WERI-Rb-1 (cell line): ENCODE results near the gene BFSP2.

ENCODE experiments used
- DNase-seq: peaks from one replicate; pipeline ENCODE4 v3.0.0-alpha.2; 2020
- H3K27ac ChIP-seq: fragments of 250-450 bp; sonication (Bioruptor Pico); 2 replicates; pipeline ENCODE4 v1.5.1; 2020; ENCODE audit warnings: mild to moderate bottlenecking, moderate library complexity
- H3K27me3 ChIP-seq: fragments of 250-450 bp; sonication (Bioruptor Pico); 2 replicates; pipeline ENCODE4 v1.5.1; 2021; ENCODE audit warnings: mild to moderate bottlenecking, low read depth, moderate library complexity; ENCODE audit not compliant: insufficient read depth, severe bottlenecking
- H3K36me3 ChIP-seq: fragments of 250-450 bp; sonication (Bioruptor Pico); 2 replicates; pipeline ENCODE4 v1.5.1; 2020; ENCODE audit warnings: mild to moderate bottlenecking, moderate library complexity
- H3K4me3 ChIP-seq: 2 replicates; pipeline ENCODE4 v1.5.1; 2011; ENCODE audit warnings: low read depth, mild to moderate bottlenecking, control low read depth, low read length
- H3K9me3 ChIP-seq: fragments of 250-450 bp; sonication (Bioruptor Pico); 2 replicates; pipeline ENCODE4 v1.5.1; 2021; ENCODE audit warnings: mild to moderate bottlenecking, moderate library complexity; ENCODE audit not compliant: severe bottlenecking
- CTCF ChIP-seq: IDR thresholded peaks from 2 replicates; pipeline ENCODE4 v1.5.1; 2011; ENCODE audit warnings: low read depth, mild to moderate bottlenecking, control low read depth, inconsistent platforms, low read length

BFSP2 gene

GRCh38 chr3:133447750-133448477, 48.1 kb downstream of the BFSP2 start:
- Histone ChIP-seq H3K9me3 (no peaks in the 10 kb centered on the region), H3K36me3 (no peaks in the 10 kb centered on the region), H3K27ac (no peak overlapping the region), H3K4me3 (no peak overlapping the region), H3K27me3 (no peaks in the 10 kb centered on the region)
- no peak for DNase-seq
- no peak for TF ChIP-seq CTCF

GRCh38 chr3:133448478-133449122, 48.7 kb downstream of the BFSP2 start:
- H3K36me3 ChIP-seq: no peaks in the 10 kb centered on the region
- H3K27me3 ChIP-seq: no peaks in the 10 kb centered on the region
- no peaks in the 10 kb centered on the region for H3K9me3 ChIP-seq
- no peak overlapping the region for H3K27ac ChIP-seq
- no peak for DNase-seq
- TF ChIP-seq CTCF: no peak
- H3K4me3 ChIP-seq: no peak overlapping the region

- Histone ChIP-seq H3K36me3 (no peaks in the 10 kb centered on the region), H3K9me3 (no peaks in the 10 kb centered on the region), H3K27ac (no peak overlapping the region), H3K4me3 (no peak overlapping the region), H3K27me3 (no peaks in the 10 kb centered on the region)
- TF ChIP-seq CTCF: no peak
- no peak for DNase-seq
These were observed 51.5 kb downstream of the BFSP2 start for GRCh38 chr3:133451309-133451708.

- no peak for TF ChIP-seq CTCF
- Histone ChIP-seq H3K27me3 (no peaks in the 10 kb centered on the region), H3K9me3 (no peaks in the 10 kb centered on the region), H3K4me3 (no peak overlapping the region), H3K36me3 (no peaks in the 10 kb centered on the region), H3K27ac (no peak overlapping the region)
- no peak for DNase-seq
These were observed 52.9 kb downstream of the BFSP2 start for GRCh38 chr3:133452641-133453319.

GRCh38 chr3:133453383-133453782, 53.5 kb downstream of the BFSP2 start:
- DNase-seq: no peak
- Histone ChIP-seq H3K4me3 (no peak overlapping the region), H3K27me3 (no peaks in the 10 kb centered on the region), H3K9me3 (no peaks in the 10 kb centered on the region), H3K36me3 (no peaks in the 10 kb centered on the region), H3K27ac (no peak overlapping the region)
- TF ChIP-seq CTCF: no peak
